LNCAP (cell line): ENCODE measurements around the gene SCFD2.

Source experiments
- TF ChIP-seq, protein P1 (sequence below): fragments of 450-650 bp; IDR thresholded peaks from 2 replicates; pipeline ENCODE4 v1.5.1; 2017; ENCODE audit warnings: mild to moderate bottlenecking

Gene SCFD2

DNA sequence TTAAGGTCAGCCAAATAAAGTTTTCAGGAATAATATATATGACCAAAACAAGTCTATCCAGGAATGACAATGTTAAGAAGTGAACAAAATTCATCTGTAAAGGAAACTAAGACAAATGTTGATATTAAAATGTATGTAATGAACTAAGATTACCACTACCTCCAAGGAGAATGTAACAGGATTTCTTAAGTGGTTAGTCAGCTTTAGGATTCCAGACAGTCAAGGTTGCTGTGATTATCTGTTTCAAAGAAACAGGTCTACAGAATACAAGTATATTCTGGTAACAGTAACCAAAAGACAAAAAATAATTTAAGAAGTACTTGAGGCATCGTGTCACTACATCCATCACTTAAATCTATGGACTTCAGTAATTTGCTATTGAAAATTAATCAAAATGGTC is 172.8 kb downstream of the SCFD2 start:
- TF ChIP-seq, protein P1, sequence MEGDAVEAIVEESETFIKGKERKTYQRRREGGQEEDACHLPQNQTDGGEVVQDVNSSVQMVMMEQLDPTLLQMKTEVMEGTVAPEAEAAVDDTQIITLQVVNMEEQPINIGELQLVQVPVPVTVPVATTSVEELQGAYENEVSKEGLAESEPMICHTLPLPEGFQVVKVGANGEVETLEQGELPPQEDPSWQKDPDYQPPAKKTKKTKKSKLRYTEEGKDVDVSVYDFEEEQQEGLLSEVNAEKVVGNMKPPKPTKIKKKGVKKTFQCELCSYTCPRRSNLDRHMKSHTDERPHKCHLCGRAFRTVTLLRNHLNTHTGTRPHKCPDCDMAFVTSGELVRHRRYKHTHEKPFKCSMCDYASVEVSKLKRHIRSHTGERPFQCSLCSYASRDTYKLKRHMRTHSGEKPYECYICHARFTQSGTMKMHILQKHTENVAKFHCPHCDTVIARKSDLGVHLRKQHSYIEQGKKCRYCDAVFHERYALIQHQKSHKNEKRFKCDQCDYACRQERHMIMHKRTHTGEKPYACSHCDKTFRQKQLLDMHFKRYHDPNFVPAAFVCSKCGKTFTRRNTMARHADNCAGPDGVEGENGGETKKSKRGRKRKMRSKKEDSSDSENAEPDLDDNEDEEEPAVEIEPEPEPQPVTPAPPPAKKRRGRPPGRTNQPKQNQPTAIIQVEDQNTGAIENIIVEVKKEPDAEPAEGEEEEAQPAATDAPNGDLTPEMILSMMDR, result no peak

- TF ChIP-seq, protein P1, result no peak
These were observed 173.4 kb downstream of the SCFD2 start for GRCh38 chr4:53192496-53192895.

DNA sequence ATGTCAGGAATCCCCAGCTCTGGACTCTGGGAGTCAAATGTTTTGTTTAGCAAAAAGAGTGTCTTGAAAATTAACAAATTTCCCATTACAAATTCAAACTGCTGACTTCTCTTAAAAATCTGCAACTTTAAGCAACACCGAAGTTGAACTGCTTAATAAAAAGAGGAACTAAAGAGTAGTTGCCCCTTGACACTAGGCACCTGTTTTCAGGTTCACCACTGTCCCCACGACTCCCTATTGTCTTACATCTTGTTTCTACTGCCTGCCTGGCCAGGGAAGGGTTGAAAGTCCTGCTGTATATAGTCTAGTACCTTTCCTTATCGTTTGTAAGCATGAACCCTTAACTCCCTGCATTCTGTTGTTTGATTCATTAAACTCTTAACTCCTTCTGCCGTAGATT is 173.9 kb downstream of the SCFD2 start:
- TF ChIP-seq, protein P1, result no peak

- TF ChIP-seq, protein P1, result no peak
These were observed 176.8 kb downstream of the SCFD2 start for GRCh38 chr4:53189011-53189410.

- TF ChIP-seq, protein P1, result no peak
These were observed 179.0 kb downstream of the SCFD2 start for GRCh38 chr4:53186714-53187358.

GRCh38 chr4:53185869-53186585 is 179.8 kb downstream of the SCFD2 start:
- TF ChIP-seq, protein P1, result no peak

GRCh38 chr4:53183754-53184153 is 182.1 kb downstream of the SCFD2 start:
- TF ChIP-seq, protein P1, result no peak
